ENCODE data around the gene MED29. TPM values are rescaled to one million over a fixed set of nuclear protein-coding genes. Genes with fewer than 3 reads are reported as not detected.

MED29 gene
- total RNA-seq, 1 experiment from 2014 or later: 42.9 TPM

DNA sequence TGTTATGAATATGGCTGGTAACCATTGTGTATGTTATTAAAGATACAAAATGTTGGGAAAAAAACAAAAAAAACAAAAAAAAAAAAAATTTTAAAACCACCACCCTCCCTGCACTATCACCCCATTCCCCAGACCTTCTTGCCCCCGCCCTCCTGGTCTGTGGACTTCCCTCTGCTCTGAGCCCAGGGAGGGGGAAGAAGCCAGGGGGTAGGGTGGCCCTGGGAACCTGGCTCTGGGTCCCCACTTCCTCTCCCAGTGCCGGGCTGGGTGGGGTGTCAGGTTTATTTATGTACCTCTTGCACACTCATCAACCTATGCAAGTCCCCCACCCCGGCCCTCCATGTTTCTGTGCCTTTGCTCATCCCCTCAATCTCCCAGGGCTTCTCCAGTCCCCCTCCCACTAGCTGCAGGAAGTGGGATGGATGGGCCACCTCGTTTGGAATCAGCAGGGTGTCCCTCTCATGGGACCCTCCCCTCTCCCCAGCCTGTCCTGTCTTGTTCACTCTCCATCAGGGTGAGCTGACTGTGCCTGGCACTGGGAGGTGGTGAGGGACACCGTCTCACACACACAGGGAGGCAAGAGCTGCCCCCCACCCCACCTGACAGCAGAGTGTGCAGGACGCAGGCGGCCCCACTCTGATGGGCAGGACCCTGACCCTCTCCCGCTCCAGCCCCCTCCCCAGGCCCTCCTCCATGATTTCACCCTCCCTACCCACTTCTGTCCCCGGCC is 6.2 kb upstream of the MED29 start:
- TF ChIP-seq, protein P1, sequence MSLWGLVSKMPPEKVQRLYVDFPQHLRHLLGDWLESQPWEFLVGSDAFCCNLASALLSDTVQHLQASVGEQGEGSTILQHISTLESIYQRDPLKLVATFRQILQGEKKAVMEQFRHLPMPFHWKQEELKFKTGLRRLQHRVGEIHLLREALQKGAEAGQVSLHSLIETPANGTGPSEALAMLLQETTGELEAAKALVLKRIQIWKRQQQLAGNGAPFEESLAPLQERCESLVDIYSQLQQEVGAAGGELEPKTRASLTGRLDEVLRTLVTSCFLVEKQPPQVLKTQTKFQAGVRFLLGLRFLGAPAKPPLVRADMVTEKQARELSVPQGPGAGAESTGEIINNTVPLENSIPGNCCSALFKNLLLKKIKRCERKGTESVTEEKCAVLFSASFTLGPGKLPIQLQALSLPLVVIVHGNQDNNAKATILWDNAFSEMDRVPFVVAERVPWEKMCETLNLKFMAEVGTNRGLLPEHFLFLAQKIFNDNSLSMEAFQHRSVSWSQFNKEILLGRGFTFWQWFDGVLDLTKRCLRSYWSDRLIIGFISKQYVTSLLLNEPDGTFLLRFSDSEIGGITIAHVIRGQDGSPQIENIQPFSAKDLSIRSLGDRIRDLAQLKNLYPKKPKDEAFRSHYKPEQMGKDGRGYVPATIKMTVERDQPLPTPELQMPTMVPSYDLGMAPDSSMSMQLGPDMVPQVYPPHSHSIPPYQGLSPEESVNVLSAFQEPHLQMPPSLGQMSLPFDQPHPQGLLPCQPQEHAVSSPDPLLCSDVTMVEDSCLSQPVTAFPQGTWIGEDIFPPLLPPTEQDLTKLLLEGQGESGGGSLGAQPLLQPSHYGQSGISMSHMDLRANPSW (CRISPR knock-in tag; conservative IDR thresholded peaks at IDR 0.05; ENCODE audit: low read depth): no peak
- TF ChIP-seq PREB (CRISPR knock-in tag; IDR thresholded peaks at IDR 0.05; ENCODE audit: borderline replicate concordance) (no peak), ZBTB21 (CRISPR knock-in tag; IDR thresholded peaks at IDR 0.05; ENCODE audit: borderline replicate concordance) (no peak), ZNF263 (CRISPR knock-in tag; IDR thresholded peaks at IDR 0.05; ENCODE audit: low read depth) (no peak), CBFB (CRISPR knock-in tag; IDR thresholded peaks at IDR 0.05; ENCODE audit: low read depth) (no peak), NR1H2 (CRISPR knock-in tag; IDR thresholded peaks at IDR 0.05) (no peak), ZNF121 (CRISPR knock-in tag; IDR thresholded peaks at IDR 0.05) (no peak), TP53 (CRISPR knock-in tag; IDR thresholded peaks at IDR 0.05) (no peak), RORB (CRISPR knock-in tag; IDR thresholded peaks at IDR 0.05) (no peak), GRHL2 (CRISPR knock-in tag; IDR thresholded peaks at IDR 0.05; ENCODE audit: insufficient replicate concordance, severe bottlenecking) (no peak), MYBL2 (CRISPR knock-in tag; IDR thresholded peaks at IDR 0.05) (no peak)
- TF ChIP-seq, protein P2, sequence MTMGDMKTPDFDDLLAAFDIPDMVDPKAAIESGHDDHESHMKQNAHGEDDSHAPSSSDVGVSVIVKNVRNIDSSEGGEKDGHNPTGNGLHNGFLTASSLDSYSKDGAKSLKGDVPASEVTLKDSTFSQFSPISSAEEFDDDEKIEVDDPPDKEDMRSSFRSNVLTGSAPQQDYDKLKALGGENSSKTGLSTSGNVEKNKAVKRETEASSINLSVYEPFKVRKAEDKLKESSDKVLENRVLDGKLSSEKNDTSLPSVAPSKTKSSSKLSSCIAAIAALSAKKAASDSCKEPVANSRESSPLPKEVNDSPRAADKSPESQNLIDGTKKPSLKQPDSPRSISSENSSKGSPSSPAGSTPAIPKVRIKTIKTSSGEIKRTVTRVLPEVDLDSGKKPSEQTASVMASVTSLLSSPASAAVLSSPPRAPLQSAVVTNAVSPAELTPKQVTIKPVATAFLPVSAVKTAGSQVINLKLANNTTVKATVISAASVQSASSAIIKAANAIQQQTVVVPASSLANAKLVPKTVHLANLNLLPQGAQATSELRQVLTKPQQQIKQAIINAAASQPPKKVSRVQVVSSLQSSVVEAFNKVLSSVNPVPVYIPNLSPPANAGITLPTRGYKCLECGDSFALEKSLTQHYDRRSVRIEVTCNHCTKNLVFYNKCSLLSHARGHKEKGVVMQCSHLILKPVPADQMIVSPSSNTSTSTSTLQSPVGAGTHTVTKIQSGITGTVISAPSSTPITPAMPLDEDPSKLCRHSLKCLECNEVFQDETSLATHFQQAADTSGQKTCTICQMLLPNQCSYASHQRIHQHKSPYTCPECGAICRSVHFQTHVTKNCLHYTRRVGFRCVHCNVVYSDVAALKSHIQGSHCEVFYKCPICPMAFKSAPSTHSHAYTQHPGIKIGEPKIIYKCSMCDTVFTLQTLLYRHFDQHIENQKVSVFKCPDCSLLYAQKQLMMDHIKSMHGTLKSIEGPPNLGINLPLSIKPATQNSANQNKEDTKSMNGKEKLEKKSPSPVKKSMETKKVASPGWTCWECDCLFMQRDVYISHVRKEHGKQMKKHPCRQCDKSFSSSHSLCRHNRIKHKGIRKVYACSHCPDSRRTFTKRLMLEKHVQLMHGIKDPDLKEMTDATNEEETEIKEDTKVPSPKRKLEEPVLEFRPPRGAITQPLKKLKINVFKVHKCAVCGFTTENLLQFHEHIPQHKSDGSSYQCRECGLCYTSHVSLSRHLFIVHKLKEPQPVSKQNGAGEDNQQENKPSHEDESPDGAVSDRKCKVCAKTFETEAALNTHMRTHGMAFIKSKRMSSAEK (CRISPR knock-in tag; IDR thresholded peaks at IDR 0.05; ENCODE audit: borderline replicate concordance): no peak
- TF ChIP-seq, protein P3, sequence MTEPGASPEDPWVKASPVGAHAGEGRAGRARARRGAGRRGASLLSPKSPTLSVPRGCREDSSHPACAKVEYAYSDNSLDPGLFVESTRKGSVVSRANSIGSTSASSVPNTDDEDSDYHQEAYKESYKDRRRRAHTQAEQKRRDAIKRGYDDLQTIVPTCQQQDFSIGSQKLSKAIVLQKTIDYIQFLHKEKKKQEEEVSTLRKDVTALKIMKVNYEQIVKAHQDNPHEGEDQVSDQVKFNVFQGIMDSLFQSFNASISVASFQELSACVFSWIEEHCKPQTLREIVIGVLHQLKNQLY (CRISPR knock-in tag; IDR thresholded peaks at IDR 0.05): no peak
- Mint-ChIP-seq H3K27ac (no peak overlapping the region), H3K27me3 (ENCODE audit: low read depth) (no peaks in the 10 kb centered on the region; the same call in 1 of the 2 replicates), H3K4me1 (peaks cover 8% of the 10 kb centered on the region), H3K4me3 (no peak overlapping the region), H3K36me3 (peaks cover 72% of the 10 kb centered on the region), H3K9me3 (no peaks in the 10 kb centered on the region)
- CTCF ChIA-PET: interaction anchor here (0.7 kb wide), 1 partner anchor 13 kb away, joined by 4 read pairs; no protein-coding TSS in a partner anchor
- ATAC-seq (peak; percentile 16; the same call in 1 of the 2 replicates), DNase-seq (ENCODE audit: low spot score) (no peak)
- POLR2A ChIA-PET: interaction anchor here (1.2 kb wide), 1 partner anchor 51 kb away, joined by 3 read pairs; the partner anchor contains the start of gene RPS16

- DNase-seq (ENCODE audit: low spot score): no peak
- ChIA-PET POLR2A (interaction anchor here (1.2 kb wide), 1 partner anchor 50 kb away, joined by 3 read pairs; the partner anchor contains the start of gene RPS16), CTCF (interaction anchor here (0.7 kb wide), 1 partner anchor 12 kb away, joined by 4 read pairs; no protein-coding TSS in a partner anchor)
- H3K4me1 Mint-ChIP-seq: peaks cover 13% of the 10 kb centered on the region
- peaks cover 67% of the 10 kb centered on the region for H3K36me3 Mint-ChIP-seq
- no peak overlapping the region for H3K4me3 Mint-ChIP-seq
- ATAC-seq: no peak
- no peaks in the 10 kb centered on the region; the same call in 1 of the 2 replicates for H3K27me3 Mint-ChIP-seq (ENCODE audit: low read depth)
- peak overlapping the region; percentile 60; the same call in 1 of the 2 replicates for H3K27ac Mint-ChIP-seq
- H3K9me3 Mint-ChIP-seq: no peaks in the 10 kb centered on the region
- no peak for TF ChIP-seq KAT7 (CRISPR knock-in tag; IDR thresholded peaks at IDR 0.05; ENCODE audit: borderline replicate concordance)
- TF ChIP-seq FOXK1 (CRISPR knock-in tag; IDR thresholded peaks at IDR 0.05): no peak
- no peak for TF ChIP-seq FOXJ3 (CRISPR knock-in tag; IDR thresholded peaks at IDR 0.05; ENCODE audit: borderline replicate concordance)
- TF ChIP-seq PRDM15 (CRISPR knock-in tag; IDR thresholded peaks at IDR 0.05): no peak
- no peak for TF ChIP-seq PREB (CRISPR knock-in tag; IDR thresholded peaks at IDR 0.05; ENCODE audit: borderline replicate concordance)
- no peak for TF ChIP-seq NFE2L1 (CRISPR knock-in tag; IDR thresholded peaks at IDR 0.05)
- no peak for TF ChIP-seq ZBTB21 (CRISPR knock-in tag; IDR thresholded peaks at IDR 0.05; ENCODE audit: borderline replicate concordance)
Observed at GRCh38 chr19:39385629-39386411, 5.4 kb upstream of the MED29 start.

Data from WTC11 (cell line).